ENCODE results near the gene KIR2DL3.
"Not testable (repeated sequence)": the region's sequence is repeated elsewhere in the genome, so short reads cannot be mapped to it uniquely, and the experiment has no call there.

Gene KIR2DL3

GRCh38 chr19:54744080-54744479 is 5.8 kb downstream of the KIR2DL3 start:
- DNase-seq (ENCODE audit: low spot score), result not testable (repeated sequence)

DNA sequence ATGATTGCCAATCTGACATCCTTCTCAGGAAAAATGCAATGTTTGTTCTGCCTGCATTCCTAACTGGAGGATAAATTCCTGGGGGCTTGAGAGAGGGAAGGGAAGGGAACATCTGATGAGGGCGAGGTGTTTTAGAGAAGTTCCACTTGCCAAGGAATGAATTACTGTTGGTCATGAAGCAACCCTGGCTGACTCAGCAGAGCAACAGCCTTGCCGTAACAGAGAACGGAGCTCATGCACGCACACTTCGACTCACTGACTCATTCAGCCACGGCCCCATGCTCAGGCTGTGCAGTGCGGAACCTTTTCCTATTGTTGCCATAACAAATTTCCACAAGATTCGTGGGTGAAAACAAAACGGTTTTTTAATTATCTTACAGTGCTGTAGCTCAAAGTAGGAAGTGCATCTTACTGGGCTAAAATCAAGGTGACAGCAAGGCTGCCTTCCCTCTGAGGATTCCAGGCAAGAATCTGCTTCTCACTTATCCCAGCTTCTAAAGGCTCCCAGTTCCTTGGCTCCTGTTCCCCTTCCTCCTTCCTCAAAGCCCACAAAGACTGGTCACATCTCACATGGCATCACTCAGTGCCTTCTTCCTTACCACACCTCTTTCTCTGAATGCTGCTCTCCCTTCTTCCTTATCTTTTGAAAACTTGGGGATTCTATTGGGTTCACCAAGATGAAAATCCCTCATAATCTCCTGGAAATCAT is 9.5 kb downstream of the KIR2DL3 start:
- DNase-seq (ENCODE audit: low spot score), result not testable (repeated sequence)

- not testable (repeated sequence) for DNase-seq (ENCODE audit: low spot score)
Measured at GRCh38 chr19:54750276-54750675, 12.0 kb downstream of the KIR2DL3 start.

DNA sequence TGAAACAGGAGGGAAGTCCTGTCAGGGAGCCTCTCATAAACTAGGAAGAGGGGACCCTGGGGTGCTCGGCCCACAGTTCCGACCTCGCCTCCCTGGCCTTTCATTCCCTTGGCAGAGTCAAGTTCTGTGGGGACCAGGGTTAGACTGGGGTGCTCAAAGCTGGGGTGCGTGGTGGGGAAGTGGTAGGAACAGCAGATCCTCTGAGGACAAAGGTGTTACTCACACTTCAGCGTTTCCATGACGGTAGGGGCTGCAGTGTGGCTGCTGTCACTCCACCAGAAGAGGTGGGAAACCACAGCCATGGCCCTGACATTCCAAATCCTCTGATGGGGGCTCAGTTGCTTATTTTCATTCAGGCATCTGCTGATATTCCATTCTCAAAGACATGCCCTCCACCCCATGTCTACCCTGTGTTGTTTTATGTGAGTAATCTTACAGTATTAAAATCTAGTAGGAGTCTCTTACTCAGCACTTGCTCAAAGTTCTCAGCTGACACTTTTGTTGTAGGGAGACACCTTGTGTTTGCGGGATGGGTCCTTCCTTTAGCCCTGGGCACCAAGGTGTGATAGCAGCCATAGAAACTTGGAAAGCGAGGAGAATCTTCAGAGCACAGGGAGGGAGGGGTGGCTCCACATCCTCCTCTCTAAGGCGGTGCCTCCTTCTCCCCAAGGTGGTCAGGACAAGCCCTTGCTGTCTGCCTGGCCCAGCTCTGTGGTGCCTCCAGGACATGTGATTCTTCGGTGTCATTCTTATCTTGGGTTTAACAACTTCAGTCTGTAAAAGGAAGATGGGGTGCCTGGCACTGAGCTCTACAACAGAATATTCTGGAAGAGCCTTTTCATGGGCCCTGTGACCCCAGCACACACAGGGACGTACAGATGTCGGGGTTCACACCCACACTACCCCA is 18.1 kb downstream of the KIR2DL3 start:
- DNase-seq (ENCODE audit: low spot score), result not testable (repeated sequence)

DNA sequence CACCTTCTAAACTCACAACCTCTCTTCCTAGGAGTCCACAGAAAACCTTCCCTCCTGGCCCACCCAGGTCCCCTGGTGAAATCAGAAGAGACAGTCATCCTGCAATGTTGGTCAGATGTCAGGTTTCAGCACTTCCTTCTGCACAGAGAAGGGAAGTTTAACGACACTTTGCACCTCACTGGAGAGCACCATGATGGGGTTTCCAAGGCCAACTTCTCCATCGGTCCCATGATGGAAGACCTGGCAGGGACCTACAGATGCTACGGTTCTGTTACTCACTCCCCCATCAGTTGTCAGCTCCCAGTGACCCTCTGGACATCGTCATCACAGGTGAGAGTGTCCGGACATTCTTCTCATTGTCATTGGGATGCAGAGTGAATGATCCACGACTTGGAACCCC is 20.3 kb downstream of the KIR2DL3 start:
- not testable (repeated sequence) for DNase-seq (ENCODE audit: low spot score)

GRCh38 chr19:54764219-54764618 is 25.9 kb downstream of the KIR2DL3 start:
- not testable (repeated sequence) for DNase-seq (ENCODE audit: low spot score)

- not testable (repeated sequence) for DNase-seq (ENCODE audit: low spot score)
Measured at GRCh38 chr19:54766464-54766863, 28.2 kb downstream of the KIR2DL3 start.

DNA sequence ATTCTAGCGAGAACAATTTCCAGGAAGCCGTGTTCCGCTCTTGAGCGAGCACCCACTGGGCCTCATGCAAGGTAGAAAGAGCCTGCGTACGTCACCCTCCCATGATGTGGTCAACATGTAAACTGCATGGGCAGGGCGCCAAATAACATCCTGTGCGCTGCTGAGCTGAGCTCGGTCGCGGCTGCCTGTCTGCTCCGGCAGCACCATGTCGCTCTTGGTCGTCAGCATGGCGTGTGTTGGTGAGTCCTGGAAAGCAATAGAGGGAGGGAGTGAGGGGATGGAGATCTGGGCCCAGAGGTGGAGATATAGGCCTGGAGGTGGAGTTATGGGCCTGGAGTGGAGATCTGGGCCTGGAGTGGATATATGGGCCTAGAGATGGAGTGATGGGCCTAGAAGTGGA is 31.3 kb downstream of the KIR2DL3 start, which contains the start of gene KIR2DL1:
Gene KIR2DL1, plus strand, starts transcription at position 148 of the 400 bp plus-strand sequence. Its CDS starts 58 bp downstream, at position 206.
- not testable (repeated sequence) for DNase-seq (ENCODE audit: low spot score)

DNA sequence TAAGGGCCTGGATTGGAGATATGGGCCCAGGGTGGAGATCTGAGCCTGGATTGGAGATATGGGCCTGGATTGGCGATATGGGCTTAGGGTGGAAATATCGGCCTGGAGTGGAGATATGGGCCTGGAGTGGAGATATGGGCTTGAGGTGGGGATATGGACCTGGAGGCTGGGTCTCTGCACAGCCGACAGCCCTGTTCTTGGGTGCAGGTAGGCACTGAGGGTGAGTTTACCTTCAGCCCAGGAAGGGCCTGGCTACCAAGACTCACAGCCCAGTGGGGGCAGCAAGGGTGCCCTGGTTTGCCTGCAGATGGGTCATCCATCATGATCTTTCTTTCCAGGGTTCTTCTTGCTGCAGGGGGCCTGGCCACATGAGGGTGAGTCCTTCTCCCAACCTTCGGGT is 32.2 kb downstream of the KIR2DL3 start:
- not testable (repeated sequence) for DNase-seq (ENCODE audit: low spot score)

GRCh38 chr19:54771018-54771960 is 33.0 kb downstream of the KIR2DL3 start:
- not testable (repeated sequence) for DNase-seq (ENCODE audit: low spot score)

DNA sequence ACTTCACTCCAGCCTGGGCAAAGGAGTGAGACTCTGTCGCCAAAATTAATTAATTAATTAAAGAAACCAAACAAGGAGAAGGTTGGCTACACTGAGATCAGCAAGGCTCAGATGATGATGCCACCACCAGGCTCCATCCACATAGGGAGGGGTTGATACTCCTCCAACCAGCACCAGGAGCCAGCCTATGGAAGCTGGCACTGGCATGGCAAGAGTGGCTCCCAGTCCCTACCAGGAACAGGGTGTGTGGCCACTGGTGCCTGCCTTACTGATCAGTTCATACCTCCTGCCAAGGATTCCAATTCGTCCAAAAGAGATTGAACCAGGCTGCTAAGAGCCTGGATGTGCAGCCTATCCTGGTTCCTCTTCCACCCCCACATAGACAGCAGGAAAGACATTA is 34.4 kb downstream of the KIR2DL3 start:
- DNase-seq (ENCODE audit: low spot score), result not testable (repeated sequence)

GRCh38 chr19:54775095-54775815 is 36.9 kb downstream of the KIR2DL3 start:
- not testable (repeated sequence) for DNase-seq (ENCODE audit: low spot score)

- not testable (repeated sequence) for DNase-seq (ENCODE audit: low spot score)
Measured at GRCh38 chr19:54775830-54776229, 37.5 kb downstream of the KIR2DL3 start.

DNA sequence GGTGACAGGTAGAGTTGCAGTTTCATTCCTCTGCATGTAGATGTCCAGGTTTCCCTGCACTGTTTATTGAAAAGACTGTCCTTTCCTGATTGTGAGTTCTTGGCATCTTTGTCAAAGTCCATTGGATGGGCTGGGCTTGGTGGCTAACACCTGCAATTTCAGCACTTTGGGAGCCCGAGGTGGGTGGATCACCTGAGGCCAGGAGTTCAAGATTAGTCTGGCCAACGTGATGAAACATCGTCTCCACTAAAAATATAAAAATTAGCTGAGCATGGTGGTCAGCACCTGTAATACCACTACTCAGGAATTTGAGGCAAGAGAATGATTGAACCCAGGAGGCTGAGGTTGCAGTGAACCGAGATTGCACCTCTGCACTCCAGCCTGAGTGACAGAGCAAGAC is 39.5 kb downstream of the KIR2DL3 start:
- not testable (repeated sequence) for DNase-seq (ENCODE audit: low spot score)

GRCh38 chr19:54778896-54779295 is 40.6 kb downstream of the KIR2DL3 start:
- DNase-seq (ENCODE audit: low spot score), result not testable (repeated sequence)

DNA sequence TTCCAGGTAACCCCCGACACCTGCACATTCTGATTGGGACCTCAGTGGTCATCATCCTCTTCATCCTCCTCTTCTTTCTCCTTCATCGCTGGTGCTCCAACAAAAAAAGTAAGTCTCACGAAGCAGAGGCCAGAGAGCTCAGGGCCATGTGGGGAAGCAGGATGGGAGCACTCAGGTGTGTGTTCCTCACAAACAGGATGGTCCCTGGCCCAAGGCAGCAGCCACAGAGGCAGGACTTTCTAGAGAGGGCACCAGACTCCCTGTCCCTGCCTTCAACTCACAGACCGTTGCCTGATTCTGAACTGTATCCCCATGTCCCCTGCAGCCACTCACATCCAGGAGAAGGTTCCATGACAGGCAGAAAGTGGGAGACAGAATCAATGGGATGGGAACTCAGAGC is 44.6 kb downstream of the KIR2DL3 start:
- not testable (repeated sequence) for DNase-seq (ENCODE audit: low spot score)

DNA sequence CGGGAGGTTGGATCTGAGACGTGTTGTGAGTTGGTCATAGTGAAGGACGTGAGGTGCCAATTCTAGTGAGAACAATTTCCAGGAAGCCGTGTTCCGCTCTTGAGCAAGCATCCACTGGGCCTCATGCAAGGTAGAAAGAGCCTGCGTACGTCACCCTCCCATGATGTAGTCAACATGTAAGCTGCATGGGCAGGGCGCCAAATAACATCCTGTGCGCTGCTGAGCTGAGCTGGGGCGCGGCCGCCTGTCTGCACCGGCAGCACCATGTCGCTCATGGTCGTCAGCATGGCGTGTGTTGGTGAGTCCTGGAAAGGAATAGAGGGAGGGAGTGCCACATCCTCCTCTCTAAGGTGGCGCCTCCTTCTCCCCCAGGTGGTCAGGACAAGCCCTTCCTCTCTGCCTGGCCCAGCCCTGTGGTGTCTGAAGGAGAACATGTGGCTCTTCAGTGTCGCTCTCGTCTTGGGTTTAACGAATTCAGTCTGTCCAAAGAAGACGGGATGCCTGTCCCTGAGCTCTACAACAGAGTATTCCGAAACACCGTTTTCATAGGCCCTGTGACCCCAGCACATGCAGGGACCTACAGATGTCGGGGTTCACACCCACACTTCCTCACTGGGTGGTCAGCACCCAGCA is 47.9 kb downstream of the KIR2DL3 start:
- not testable (repeated sequence) for DNase-seq (ENCODE audit: low spot score)

DNA sequence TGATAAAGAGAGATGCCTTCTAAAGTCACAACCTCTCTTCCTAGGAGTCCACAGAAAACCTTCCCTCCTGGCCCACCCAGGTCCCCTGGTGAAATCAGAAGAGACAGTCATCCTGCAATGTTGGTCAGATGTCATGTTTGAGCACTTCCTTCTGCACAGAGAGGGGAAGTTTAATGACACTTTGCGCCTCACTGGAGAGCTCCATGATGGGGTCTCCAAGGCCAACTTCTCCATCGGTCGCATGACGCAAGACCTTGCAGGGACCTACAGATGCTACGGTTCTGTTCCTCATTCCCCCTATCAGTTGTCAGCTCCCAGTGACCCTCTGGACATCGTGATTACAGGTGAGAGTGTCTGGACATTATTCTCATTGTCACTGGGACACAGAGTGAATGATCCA is 49.8 kb downstream of the KIR2DL3 start:
- DNase-seq (ENCODE audit: low spot score), result not testable (repeated sequence)

GRCh38 chr19:54790711-54791110 is 52.4 kb downstream of the KIR2DL3 start:
- DNase-seq (ENCODE audit: low spot score), result no peak

DNA sequence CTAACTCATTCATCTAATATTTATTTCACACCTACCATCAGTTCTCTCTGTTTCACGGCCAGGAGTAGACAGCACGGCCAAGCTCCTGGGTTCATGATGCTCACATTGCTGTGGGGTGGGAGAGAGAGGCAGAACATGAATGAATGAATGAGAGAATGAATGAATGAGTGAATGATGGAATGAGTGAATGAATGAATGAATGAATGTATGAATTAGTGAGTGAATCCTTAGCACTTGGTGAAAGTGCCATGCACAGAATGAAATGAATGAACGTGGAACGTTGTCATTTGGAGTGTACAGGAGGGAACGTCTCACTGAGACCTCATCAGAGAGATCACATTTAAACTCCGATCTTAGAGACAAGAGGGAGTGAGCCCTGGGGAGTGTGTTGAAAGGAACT is 53.2 kb downstream of the KIR2DL3 start:
- DNase-seq (ENCODE audit: low spot score), result no peak

All from activated CD4-positive, alpha-beta T cell treated with anti-CD3 and anti-CD28 coated beads, Interleukin-2, Interleukin-4, amounts not matched to agents 100 ng/mL and 50 ng/mL, durations not matched to agents 16 hours and 8 hours (primary cell).